K562 (cell line): ENCODE measurements around the gene MRPS18B. TPM values are rescaled to one million over a fixed set of nuclear protein-coding genes. Genes with fewer than 3 reads are reported as not detected.

Source experiments
- BRF1 ChIP-seq: IDR thresholded peaks from 3 replicates; pipeline ENCODE4 v1.6.1; 2011; ENCODE audit warnings: borderline replicate concordance, mild to moderate bottlenecking; ENCODE audit not compliant: insufficient read length; ENCODE audit errors: extremely low read depth
- COPS2 ChIP-seq: fragments of 450-650 bp; conservative IDR thresholded peaks from 2 replicates; pipeline ENCODE4 v1.6.1; 2016; ENCODE audit warnings: mild to moderate bottlenecking, moderate library complexity
- EZH2 ChIP-seq: IDR thresholded peaks from 2 replicates; pipeline ENCODE4 v1.6.1; 2012; ENCODE audit warnings: low read depth, mild to moderate bottlenecking, inconsistent platforms, low read length, borderline replicate concordance
- HDAC2 ChIP-seq: fragments of 450-650 bp; IDR thresholded peaks from 2 replicates; pipeline ENCODE4 v1.6.1; 2016; ENCODE audit warnings: mild to moderate bottlenecking
- MTA2 ChIP-seq: fragments of 450-650 bp; IDR thresholded peaks from 2 replicates; pipeline ENCODE4 v1.6.1; 2016; ENCODE audit warnings: low read depth
- NFE2L1 ChIP-seq: fragments of 450-650 bp; IDR thresholded peaks from 2 replicates; pipeline ENCODE4 v1.6.1; 2016; ENCODE audit warnings: missing genetic modification characterization, low read depth, mild to moderate bottlenecking, missing compliant biosample characterization, moderate library complexity, borderline replicate concordance
- NR2C2 ChIP-seq, 2 experiments: fragments of 200-800 bp in 1 of 2; sonication (Bioruptor generic) in 1 of 2; sonication (generic) in 1 of 2; formaldehyde crosslinking in 1 of 2; IDR thresholded peaks; 2 replicates each; pipeline versions ENCODE4 v1.6.1 to v1.8.0; 2016 to 2022; ENCODE audit warnings: mild to moderate bottlenecking in 1 of 2, missing compliant biosample characterization in 1 of 2, missing genetic modification characterization in 1 of 2, missing genetic modification reagents in 1 of 2
- PHF20 ChIP-seq: fragments of 450-650 bp; IDR thresholded peaks from 2 replicates; pipeline ENCODE4 v1.6.1; 2018; ENCODE audit not compliant: partially characterized antibody
- RFX5 ChIP-seq: IDR thresholded peaks from 2 replicates; pipeline ENCODE4 v1.6.1; 2011; ENCODE audit warnings: low read depth, mild to moderate bottlenecking, improper control_type of control experiment, low read length
- SIN3A ChIP-seq, 2 experiments: fragments of 150-350 bp in 1 of 2; IDR thresholded peaks; 2 replicates each; pipeline ENCODE4 v1.6.1; 2011 to 2016; ENCODE audit warnings: borderline replicate concordance in 2 of 2, low read depth in 2 of 2, low read length in 2 of 2, mild to moderate bottlenecking in 2 of 2, moderate library complexity in 2 of 2; ENCODE audit not compliant: control insufficient read depth in 1 of 2
- SMARCA5 ChIP-seq: fragments of 450-650 bp; IDR thresholded peaks from 2 replicates; pipeline ENCODE4 v1.6.1; 2016
- TAF1 ChIP-seq: IDR thresholded peaks from 2 replicates; pipeline ENCODE4 v1.6.1; 2011; ENCODE audit warnings: mild to moderate bottlenecking, low read length, moderate library complexity; ENCODE audit not compliant: insufficient read depth, control insufficient read depth, severe bottlenecking; ENCODE audit errors: extremely low read depth
- TAL1 ChIP-seq: fragments of 450-650 bp; IDR thresholded peaks from 2 replicates; pipeline ENCODE4 v1.6.1; 2016; ENCODE audit warnings: mild to moderate bottlenecking
- TCFL5 ChIP-seq: fragments of 250-450 bp; sonication (Bioruptor Pico); conservative IDR thresholded peaks from 2 replicates; pipeline ENCODE4 v1.6.1; 2021; ENCODE audit warnings: mild to moderate bottlenecking, moderate library complexity, matching md5 sums
- TEAD2 ChIP-seq: fragments of 450-650 bp; IDR thresholded peaks from 2 replicates; pipeline ENCODE4 v1.6.1; 2016; ENCODE audit warnings: missing genetic modification characterization, control low read depth, missing compliant biosample characterization
- ZNF140 ChIP-seq: fragments of 250-450 bp; sonication (Bioruptor Pico); IDR thresholded peaks from 2 replicates; pipeline ENCODE4 v1.8.0; 2021; ENCODE audit warnings: moderate library complexity, mild to moderate bottlenecking, inconsistent platforms
- ZNF253 ChIP-seq: fragments of 250-450 bp; sonication (Bioruptor Pico); conservative IDR thresholded peaks from 2 replicates; pipeline ENCODE4 v1.6.1; 2021; ENCODE audit warnings: mild to moderate bottlenecking
- ZNF41 ChIP-seq: fragments of 250-450 bp; sonication (Bioruptor Pico); conservative IDR thresholded peaks from 2 replicates; pipeline ENCODE4 v1.4.0; 2020; ENCODE audit warnings: mild to moderate bottlenecking
- ZNF507 ChIP-seq: conservative IDR thresholded peaks from 2 replicates; pipeline ENCODE4 v1.6.1; 2017; ENCODE audit warnings: missing genetic modification characterization, missing compliant biosample characterization
- polyA plus RNA-seq, 8 experiments: library from polyadenylated mRNA; depleted of rRNA in 4 of 8; stranded (reverse) in 5 of 8; unstranded in 3 of 8; fragments of >200 nt; fragmentation: Nextera tagmentation in 2 of 8; fragmentation: Illumina TruSeq in 1 of 8; extraction: Ambion mirVana in 2 of 8; extraction: Trizol in 1 of 8; gene quantifications; 2 replicates each; pipeline versions ENCODE4 v1.2.1 to v1.2.3, GENCODE V29; 2011 to 2014; ENCODE audit warnings: inconsistent platforms in 1 of 8, missing spikeins in 1 of 8
- total RNA-seq, 7 experiments: library from RNA; depleted of rRNA in 6 of 7; stranded (reverse); fragments of >200 nt in 6 of 7; fragmentation: Illumina TruSeq in 2 of 7; extraction: Trizol in 2 of 7; gene quantifications; 2 replicates each; pipeline versions ENCODE4 v1.2.1 to v1.2.3, GENCODE V29; 2011 to 2021; ENCODE audit warnings: low replicate concordance in 1 of 7
- TF ChIP-seq, protein P1 (sequence below): fragments of 250-450 bp; sonication (Bioruptor Pico); IDR thresholded peaks from 2 replicates; pipeline ENCODE4 v1.5.0; 2021
- TF ChIP-seq, protein P2 (sequence below): fragments of 250-450 bp; sonication (Bioruptor Pico); IDR thresholded peaks from 2 replicates; pipeline ENCODE4 v1.4.0; 2020; ENCODE audit warnings: mild to moderate bottlenecking, moderate library complexity
- TF ChIP-seq, protein P3 (sequence below): IDR thresholded peaks from 2 replicates; pipeline ENCODE4 v1.6.1; 2011; ENCODE audit warnings: borderline replicate concordance, low read depth, mild to moderate bottlenecking, moderate library complexity, low read length; ENCODE audit not compliant: insufficient read depth, poor library complexity, severe bottlenecking

MRPS18B gene
- total and polyA plus RNA-seq, 9 of the 15 experiments (the other 6 are each of a cell fraction or from before 2014, with no cell fraction given): 132 to 383 (median 178) TPM

DNA sequence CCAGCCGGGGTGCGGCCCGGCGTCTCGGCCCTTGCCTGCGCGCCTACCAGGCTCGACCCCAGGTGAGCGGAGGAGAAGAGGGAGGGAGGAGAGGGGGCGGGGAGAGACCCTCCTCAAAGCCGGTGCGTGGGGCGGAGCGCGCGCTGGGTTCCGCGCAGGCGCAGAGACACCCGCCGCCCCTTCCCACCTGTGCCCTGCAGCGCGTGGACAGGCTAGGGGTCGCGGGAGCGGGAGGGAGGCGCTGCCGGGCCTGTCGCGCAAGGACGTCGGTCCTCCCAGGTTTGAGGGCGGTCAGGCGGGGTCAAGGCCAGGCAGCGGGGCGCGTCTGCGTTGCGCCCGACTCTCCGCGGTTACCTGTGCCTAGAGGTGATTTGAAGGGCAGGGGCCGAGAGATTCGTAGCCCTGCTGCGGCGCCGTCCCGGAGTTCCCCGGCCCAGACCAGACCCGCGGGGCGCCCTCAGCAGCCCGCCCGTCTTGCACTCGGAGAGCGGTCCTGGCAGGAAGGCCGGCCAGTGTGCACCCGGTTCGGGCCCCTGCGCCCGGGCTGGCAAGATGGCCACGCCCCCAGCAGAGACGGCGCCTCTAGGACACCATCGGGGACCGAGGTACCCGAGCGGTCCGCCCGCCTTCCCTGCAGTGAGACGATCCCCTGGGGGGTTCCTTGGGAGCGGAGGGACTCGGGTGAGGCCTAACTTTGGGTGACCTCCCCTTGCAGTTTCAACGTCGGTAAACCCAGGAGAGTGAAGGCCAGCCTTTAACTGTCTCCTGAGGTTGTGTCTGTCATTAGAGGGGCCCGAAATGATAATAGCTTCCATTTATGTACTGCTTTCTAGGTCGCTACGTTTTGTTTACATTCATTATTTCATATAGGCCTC lies 29.8 kb downstream of the MRPS18B start (continued):
- TF ChIP-seq, protein P1, sequence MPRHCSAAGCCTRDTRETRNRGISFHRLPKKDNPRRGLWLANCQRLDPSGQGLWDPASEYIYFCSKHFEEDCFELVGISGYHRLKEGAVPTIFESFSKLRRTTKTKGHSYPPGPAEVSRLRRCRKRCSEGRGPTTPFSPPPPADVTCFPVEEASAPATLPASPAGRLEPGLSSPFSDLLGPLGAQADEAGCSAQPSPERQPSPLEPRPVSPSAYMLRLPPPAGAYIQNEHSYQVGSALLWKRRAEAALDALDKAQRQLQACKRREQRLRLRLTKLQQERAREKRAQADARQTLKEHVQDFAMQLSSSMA (CRISPR knock-in tag): no peak
- TF ChIP-seq SIN3A (IDR thresholded peaks at IDR 0.05; ENCODE audit: borderline replicate concordance in 2 of 2, control insufficient read depth in 1 of 2, low read depth in 2 of 2, low read length in 2 of 2) (peak in 1 of 2 experiments; percentile 66; a peak in 2 of 4 replicates), TEAD2 (tag) (no peak), ZNF41 (no peak), ZNF507 (tag) (no peak), ZNF140 (no peak), SMARCA5 (no peak), TAL1 (no peak), NR2C2 (CRISPR knock-in tag; IDR thresholded peaks at IDR 0.05) (peak; percentile 77), NR2C2 (tag; IDR thresholded peaks at IDR 0.05) (peak; percentile 85), TCFL5 (CRISPR knock-in tag) (0 out of 2 replicates have a peak, but pooled peaks have one; percentile 11), ZNF253 (CRISPR knock-in tag) (no peak), EZH2 (no peak), NFE2L1 (tag) (no peak), BRF1 (no peak), TAF1 (no peak), RFX5 (no peak), COPS2 (no peak), HDAC2 (peak; percentile 79; the same call in 1 of the 2 replicates), PHF20 (peak; percentile 9), MTA2 (no peak)
- TF ChIP-seq, protein P2, sequence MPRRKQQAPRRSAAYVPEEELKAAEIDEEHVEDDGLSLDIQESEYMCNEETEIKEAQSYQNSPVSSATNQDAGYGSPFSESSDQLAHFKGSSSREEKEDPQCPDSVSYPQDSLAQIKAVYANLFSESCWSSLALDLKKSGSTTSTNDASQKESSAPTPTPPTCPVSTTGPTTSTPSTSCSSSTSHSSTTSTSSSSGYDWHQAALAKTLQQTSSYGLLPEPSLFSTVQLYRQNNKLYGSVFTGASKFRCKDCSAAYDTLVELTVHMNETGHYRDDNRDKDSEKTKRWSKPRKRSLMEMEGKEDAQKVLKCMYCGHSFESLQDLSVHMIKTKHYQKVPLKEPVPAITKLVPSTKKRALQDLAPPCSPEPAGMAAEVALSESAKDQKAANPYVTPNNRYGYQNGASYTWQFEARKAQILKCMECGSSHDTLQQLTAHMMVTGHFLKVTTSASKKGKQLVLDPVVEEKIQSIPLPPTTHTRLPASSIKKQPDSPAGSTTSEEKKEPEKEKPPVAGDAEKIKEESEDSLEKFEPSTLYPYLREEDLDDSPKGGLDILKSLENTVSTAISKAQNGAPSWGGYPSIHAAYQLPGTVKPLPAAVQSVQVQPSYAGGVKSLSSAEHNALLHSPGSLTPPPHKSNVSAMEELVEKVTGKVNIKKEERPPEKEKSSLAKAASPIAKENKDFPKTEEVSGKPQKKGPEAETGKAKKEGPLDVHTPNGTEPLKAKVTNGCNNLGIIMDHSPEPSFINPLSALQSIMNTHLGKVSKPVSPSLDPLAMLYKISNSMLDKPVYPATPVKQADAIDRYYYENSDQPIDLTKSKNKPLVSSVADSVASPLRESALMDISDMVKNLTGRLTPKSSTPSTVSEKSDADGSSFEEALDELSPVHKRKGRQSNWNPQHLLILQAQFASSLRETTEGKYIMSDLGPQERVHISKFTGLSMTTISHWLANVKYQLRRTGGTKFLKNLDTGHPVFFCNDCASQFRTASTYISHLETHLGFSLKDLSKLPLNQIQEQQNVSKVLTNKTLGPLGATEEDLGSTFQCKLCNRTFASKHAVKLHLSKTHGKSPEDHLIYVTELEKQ (CRISPR knock-in tag): no peak
- TF ChIP-seq, protein P3, sequence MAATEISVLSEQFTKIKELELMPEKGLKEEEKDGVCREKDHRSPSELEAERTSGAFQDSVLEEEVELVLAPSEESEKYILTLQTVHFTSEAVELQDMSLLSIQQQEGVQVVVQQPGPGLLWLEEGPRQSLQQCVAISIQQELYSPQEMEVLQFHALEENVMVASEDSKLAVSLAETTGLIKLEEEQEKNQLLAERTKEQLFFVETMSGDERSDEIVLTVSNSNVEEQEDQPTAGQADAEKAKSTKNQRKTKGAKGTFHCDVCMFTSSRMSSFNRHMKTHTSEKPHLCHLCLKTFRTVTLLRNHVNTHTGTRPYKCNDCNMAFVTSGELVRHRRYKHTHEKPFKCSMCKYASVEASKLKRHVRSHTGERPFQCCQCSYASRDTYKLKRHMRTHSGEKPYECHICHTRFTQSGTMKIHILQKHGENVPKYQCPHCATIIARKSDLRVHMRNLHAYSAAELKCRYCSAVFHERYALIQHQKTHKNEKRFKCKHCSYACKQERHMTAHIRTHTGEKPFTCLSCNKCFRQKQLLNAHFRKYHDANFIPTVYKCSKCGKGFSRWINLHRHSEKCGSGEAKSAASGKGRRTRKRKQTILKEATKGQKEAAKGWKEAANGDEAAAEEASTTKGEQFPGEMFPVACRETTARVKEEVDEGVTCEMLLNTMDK: no peak
